GM06990 (cell line): ENCODE measurements around the gene ADCY1.

Experiments used
- DNase-seq: peaks from one replicate; pipeline ENCODE4 v3.0.0-alpha.2; 2011; ENCODE audit not compliant: insufficient read length; ENCODE audit errors: extremely low read depth
- H3K27me3 ChIP-seq: replicated peaks from 2 replicates; pipeline ENCODE4 v1.6.0; 2011; ENCODE audit warnings: low read length; ENCODE audit not compliant: control insufficient read depth, insufficient read depth
- H3K36me3 ChIP-seq: 2 replicates; pipeline ENCODE4 v1.5.1; 2011; ENCODE audit warnings: low read length; ENCODE audit not compliant: control insufficient read depth, insufficient read depth
- H3K4me3 ChIP-seq: replicated peaks from 2 replicates; pipeline ENCODE4 v1.5.1; 2011; ENCODE audit warnings: low read depth, mild to moderate bottlenecking, control low read depth, low read length
- CTCF ChIP-seq: IDR thresholded peaks from 2 replicates; pipeline ENCODE4 v1.5.1; 2011; ENCODE audit warnings: low read length, control low read depth, mild to moderate bottlenecking, inconsistent platforms; ENCODE audit not compliant: insufficient read depth, poor library complexity, severe bottlenecking

The ADCY1 gene

GRCh38 chr7:45622058-45622457, 47.9 kb downstream of the ADCY1 start:
- TF ChIP-seq CTCF: no peak
- H3K36me3 ChIP-seq: peaks cover 3% of the 10 kb centered on the region
- H3K27me3 ChIP-seq: no peaks in the 10 kb centered on the region
- H3K4me3 ChIP-seq: no peak overlapping the region
- no peak for DNase-seq

- H3K36me3 ChIP-seq: peaks cover 3% of the 10 kb centered on the region
- no peak overlapping the region for H3K4me3 ChIP-seq
- no peaks in the 10 kb centered on the region for H3K27me3 ChIP-seq
- DNase-seq: no peak
- TF ChIP-seq CTCF: no peak
These were observed 49.0 kb downstream of the ADCY1 start for GRCh38 chr7:45623157-45623556.

- no peak for TF ChIP-seq CTCF
- no peaks in the 10 kb centered on the region for H3K27me3 ChIP-seq
- no peak overlapping the region for H3K4me3 ChIP-seq
- H3K36me3 ChIP-seq: peaks cover 4% of the 10 kb centered on the region
- DNase-seq: no peak
These were observed 49.7 kb downstream of the ADCY1 start for GRCh38 chr7:45623740-45624391.

- Histone ChIP-seq H3K4me3 (no peak overlapping the region), H3K36me3 (peaks cover 4% of the 10 kb centered on the region), H3K27me3 (no peaks in the 10 kb centered on the region)
- DNase-seq: no peak
- TF ChIP-seq CTCF: no peak
These were observed 50.2 kb downstream of the ADCY1 start for GRCh38 chr7:45624392-45624760.

DNA sequence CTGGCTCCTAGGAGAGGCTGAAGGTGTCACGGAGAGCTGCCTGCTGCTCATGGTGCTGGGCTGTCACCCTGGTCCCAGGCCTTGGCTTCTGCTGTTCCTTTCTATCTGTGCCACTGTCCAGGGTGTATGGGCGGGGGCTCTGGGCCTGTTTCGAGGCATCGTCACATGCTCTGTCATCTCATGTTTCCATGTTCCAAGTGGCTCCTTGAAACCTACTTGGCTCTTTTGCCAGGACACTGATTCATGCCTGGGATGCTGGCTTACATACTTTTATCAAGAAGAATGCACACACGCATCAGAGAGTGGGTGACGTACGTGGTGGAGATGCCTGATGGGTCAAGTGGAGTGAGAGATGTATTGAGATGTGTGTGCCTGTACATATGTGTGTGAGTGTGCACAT, 50.9 kb downstream of the ADCY1 start:
- DNase-seq: no peak
- H3K4me3 ChIP-seq: no peak overlapping the region
- TF ChIP-seq CTCF: no peak
- H3K36me3 ChIP-seq: peaks cover 4% of the 10 kb centered on the region
- no peaks in the 10 kb centered on the region for H3K27me3 ChIP-seq
